Suppressor macrophage (primary cell): Measurements from ENCODE around the gene TMUB2.

Source experiments
- DNase-seq, 4 experiments: peaks; one replicate each; pipeline ENCODE4 v3.0.0-alpha.2; 2020 to 2022

Gene TMUB2

DNA sequence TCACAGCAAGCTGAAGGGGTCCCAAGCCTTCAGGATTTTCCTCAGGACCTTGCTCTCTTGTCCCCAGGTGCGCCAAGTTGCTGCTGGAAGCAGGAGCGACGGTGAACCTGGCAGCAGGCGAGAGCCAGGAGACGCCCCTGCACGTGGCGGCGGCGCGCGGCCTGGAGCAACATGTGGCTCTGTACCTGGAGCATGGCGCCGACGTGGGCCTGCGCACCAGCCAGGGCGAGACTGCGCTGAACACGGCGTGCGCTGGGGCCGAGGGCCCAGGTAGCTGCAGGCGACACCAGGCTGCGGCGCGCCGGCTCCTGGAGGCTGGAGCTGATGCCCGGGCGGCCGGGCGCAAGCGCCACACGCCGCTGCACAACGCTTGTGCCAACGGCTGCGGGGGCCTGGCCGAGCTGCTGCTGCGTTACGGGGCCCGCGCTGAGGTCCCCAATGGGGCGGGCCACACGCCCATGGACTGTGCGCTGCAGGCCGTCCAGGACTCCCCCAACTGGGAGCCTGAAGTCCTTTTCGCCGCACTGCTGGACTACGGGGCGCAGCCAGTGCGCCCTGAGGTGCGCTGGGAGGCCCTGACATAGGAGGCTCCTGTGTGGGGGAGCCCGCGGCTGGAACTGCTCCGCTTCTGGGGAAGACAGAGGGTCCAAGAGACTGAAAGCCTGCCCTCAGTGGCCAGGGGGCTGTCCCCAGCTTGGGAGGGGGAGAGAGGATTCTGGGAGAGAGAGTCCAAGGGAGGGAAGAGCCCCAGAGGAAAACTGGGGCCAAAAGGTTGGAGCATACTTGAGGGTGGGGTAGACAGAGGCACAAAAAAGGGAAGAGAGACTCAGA lies 9.9 kb upstream of the TMUB2 start:
- no peak for DNase-seq

DNA sequence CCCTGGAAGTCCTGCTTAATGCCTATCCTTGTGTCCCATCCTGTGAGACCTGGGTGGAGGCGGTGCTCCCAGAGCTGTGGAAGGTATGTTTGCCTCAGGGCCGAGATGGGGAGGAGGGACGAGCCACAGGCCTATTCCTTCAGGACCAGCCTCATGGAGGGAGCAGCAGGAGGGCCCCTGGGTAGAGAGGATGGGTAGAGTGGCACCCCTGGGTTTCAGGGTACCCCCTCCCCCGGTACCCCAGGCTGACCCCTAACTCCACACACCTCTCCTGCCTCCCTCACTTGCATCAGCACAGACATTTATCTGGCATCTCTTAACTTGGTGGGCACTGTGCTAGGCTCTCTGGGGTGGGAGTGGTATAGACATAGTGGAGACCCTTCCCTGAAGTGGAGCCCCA lies 9.1 kb upstream of the TMUB2 start:
- no peak for DNase-seq

DNA sequence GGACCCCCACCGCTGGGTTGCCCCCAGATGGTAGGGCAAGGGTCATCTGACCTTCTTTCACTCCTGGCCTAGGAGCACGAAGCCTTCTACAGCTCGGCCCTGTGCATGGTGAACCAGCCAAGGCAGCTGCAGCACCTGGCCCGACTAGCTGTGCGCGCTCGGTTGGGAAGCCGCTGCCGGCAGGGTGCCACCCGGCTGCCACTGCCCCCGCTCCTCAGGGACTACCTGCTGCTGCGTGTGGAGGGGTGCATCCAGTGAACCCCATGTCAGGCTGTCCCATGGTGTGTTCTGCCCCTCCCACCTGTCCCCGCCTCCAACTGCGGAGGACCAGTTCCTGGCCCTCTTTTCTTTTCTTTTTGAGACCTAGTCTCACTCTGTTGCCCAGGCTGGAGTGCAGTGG lies 8.6 kb upstream of the TMUB2 start:
- DNase-seq, result no peak

DNA sequence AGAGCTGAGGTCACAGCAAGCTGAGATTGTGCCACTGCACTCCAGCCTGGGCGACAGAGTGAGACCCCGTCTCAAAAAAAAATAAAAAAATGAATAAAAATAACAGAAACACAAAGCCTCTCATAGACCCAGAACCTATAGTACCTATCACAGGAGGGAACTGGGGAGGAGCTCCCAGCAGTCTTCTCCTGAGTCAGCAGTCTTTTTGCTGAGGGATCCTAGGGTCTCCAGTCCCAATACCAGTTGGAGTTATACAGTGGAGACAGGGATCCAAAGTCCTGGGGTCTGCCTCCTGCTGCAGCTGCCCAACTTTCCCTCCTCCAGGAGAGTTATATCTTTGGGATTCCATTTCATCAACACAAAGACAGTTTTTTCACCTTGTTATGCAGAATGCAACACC lies 3.7 kb upstream of the TMUB2 start:
- DNase-seq, result no peak

DNA sequence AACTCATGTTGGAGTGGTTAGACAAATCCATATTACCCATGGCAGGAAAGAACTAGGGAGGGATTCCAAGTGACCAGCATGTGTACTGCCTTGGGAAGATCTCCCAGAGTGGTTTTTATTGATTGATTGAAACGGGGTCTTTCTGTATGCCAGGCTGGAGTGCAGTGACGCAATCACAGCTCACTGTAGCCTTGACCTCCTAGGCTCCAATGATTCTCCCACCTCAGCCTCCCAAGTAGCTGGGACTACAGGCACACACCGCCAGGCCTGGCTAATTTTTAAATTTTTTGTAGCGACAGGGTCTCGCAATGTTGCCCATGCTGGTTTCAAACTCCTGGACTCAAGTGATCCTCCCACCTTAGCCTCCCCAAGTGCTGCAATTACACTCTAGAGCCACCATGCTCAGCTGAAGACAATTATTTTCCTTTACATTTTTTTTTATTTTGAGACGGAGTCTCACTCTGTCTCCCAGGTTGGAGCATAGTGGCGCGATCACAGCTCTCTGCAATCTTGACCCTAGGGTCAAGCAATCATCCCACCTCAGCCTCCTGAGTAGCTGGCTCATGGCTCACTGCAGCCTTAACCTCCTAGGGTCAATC lies 2.5 kb upstream of the TMUB2 start:
- no peak for DNase-seq

DNA sequence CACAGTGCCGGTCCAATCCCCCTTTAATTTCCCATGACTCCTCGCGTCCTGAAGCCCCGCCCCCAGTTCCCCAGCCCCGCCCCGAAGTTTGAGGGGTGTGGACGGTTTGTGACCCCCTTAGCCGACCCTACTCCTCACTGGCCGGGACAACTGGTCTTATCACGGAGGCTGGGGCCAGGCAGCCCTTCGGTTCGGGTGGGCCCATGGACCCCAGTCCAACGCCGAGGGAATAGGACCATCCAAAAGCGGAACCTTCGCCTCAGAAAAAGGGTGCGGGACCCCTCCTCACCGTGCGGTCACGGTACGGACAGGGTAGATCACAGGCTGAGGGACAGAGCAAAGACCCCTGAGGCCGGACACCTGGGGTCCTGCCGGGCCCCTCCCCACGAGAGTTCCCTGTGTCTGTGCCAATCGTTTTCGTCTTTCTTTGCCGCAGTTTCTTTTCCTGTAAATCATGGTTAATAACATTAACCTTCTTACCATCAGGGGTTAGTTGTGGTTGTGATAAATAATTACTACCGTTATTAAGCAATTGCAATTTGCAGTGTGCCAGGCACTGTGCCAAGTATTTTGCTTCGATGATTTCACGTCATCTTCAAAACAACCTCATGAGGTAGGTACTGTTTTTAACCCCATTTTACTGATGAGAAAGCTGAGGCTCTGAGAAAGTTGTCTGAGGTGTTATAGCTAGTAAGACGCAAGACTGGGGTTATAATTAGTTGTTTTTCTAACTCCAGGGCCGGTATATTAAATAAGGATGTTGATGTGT lies 543 bp downstream of the TMUB2 start:
- peak; percentile 23 to 43 (median 31) for DNase-seq

DNA sequence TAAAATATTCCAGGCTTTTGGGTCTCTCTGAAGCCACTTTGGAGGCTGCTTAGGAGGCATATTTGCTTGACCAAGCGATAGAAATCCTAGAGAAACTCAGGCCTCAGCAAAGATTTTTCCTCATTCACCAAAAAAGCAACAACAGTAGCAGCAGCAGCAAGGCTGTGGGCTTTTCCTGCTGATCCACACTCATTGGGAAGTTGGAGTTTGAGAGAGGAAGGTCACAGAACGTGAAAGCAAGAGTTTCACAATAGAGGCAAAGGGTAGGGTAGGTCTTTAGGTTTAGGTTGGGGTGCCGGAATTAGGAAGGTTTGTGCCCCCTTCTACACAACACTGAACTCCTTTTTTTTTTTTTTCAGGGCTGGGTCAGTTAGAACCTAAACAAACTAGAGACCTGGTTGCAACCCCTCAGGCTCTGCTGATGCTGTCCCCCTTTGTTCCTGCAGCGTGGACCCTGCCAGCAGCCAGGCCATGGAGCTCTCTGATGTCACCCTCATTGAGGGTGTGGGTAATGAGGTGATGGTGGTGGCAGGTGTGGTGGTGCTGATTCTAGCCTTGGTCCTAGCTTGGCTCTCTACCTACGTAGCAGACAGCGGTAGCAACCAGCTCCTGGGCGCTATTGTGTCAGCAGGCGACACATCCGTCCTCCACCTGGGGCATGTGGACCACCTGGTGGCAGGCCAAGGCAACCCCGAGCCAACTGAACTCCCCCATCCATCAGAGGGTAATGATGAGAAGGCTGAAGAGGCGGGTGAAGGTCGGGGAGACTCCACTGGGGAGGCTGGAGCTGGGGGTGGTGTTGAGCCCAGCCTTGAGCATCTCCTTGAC lies 2.0 kb downstream of the TMUB2 start:
- DNase-seq, result peak; percentile 28 to 67 (median 56)

DNA sequence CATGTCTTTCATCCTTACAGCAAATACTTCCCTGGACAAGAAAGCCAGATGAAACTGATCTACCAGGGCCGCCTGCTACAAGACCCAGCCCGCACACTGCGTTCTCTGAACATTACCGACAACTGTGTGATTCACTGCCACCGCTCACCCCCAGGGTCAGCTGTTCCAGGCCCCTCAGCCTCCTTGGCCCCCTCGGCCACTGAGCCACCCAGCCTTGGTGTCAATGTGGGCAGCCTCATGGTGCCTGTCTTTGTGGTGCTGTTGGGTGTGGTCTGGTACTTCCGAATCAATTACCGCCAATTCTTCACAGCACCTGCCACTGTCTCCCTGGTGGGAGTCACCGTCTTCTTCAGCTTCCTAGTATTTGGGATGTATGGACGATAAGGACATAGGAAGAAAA lies 3.7 kb downstream of the TMUB2 start:
- DNase-seq, result no peak

DNA sequence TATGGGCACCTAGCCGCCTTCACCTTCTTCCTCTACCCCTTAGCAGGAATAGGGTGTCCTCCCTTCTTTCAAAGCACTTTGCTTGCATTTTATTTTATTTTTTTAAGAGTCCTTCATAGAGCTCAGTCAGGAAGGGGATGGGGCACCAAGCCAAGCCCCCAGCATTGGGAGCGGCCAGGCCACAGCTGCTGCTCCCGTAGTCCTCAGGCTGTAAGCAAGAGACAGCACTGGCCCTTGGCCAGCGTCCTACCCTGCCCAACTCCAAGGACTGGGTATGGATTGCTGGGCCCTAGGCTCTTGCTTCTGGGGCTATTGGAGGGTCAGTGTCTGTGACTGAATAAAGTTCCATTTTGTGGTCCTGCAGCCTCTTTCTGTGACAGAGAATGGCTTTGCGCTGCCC lies 4.6 kb downstream of the TMUB2 start:
- DNase-seq, result no peak

DNA sequence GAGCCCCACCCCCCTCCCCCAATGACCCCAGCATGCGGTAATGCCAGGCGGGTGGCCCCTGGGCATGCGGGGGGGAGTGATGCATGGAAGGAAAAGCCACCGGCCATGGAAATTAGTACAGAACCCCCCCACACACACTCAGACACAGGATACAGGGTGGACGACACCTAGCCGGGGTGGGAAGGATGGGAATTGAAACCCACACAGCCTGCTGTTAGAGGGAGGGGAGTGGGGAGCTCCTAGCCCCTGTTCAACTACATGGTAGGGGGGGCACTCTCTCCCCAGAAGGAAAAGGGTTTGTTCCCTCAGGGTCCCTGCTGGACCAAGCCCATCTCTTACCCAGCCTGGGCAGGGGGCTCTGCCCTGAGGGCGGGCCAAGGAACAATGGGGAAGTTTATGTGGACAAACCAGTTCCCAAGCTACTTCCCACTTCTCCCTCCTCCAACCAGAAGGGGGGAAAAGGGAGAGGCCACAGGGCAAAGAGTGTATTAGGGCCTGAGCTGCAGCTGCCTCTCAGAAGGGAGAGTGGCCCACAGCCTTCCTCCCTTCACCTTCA lies 5.2 kb downstream of the TMUB2 start:
- peak; percentile 26 to 57 (median 49) for DNase-seq

DNA sequence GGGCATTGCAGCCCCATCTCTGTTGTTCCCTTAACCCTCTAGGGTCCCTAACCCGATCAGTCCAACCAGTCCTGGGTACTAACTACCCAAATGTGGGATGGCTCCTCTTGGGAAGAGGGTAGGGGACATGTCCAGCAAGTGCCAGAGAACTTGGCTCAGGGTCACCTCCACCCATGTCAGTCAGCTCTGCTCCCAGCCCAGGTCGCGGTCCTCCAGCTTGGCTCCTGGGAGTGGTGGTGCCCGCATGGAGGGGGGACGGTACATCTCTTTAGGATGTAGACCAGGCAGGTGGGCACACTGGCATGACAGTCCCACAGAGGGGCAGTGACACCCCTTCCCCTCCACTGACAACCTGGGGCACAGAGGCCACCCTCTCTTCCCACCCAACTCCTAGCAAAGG lies 6.0 kb downstream of the TMUB2 start:
- DNase-seq, result no peak

DNA sequence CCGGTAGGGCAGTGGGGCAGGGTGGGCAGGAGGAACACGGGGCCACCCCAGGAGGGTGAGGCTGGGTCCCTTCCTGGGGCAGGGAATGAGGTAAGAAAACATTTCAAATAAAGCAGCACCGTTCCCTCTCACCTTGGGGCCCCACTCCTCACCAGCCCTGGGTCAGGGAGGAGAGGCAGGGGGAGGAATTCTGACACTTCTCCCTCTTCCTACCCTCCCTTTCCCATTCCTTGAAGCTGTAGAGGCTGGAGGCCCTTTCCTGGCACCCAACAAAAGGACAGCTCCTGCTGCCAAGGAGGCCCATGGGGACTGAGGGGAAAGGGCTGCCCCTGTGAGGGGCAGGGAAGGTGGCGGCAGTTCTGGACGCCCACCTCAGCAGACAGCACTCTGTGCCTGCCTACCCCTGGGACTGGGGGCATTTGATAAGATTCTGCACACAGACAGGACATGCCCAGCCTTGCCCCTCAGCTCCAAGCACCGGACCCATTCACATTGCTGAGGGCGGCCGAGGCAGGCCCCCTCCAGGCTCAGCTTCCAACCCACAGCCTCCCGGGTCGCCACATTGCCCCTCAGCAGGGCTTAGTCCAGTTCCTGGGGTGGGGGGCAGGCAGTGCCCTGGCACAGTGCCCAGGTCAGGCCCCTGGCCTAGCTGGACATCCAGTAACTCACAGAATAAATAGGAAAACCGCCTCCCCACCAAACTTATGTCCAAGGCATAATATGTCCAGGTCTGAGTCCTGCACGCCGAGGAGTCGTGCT lies 6.7 kb downstream of the TMUB2 start:
- no peak for DNase-seq

DNA sequence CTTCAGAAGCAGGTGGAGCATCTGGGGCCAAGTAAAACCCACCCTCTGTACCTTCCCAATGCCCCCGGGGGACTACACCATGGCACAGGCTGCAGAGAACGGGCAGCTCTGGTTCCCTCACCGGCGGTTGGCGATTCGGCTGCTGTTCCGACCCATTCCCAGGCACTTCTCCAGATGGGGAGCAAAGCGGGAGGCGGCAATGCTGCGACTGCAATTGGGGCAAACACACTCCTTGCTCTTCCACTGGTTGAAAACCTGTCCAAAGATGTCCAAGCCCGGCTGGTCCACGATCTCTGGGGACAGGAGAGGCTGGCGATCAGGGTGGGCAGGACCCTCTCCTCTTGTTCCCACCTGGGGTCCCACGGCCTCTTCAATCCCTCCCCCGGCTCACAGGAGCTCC lies 10.3 kb downstream of the TMUB2 start:
- no peak for DNase-seq

DNA sequence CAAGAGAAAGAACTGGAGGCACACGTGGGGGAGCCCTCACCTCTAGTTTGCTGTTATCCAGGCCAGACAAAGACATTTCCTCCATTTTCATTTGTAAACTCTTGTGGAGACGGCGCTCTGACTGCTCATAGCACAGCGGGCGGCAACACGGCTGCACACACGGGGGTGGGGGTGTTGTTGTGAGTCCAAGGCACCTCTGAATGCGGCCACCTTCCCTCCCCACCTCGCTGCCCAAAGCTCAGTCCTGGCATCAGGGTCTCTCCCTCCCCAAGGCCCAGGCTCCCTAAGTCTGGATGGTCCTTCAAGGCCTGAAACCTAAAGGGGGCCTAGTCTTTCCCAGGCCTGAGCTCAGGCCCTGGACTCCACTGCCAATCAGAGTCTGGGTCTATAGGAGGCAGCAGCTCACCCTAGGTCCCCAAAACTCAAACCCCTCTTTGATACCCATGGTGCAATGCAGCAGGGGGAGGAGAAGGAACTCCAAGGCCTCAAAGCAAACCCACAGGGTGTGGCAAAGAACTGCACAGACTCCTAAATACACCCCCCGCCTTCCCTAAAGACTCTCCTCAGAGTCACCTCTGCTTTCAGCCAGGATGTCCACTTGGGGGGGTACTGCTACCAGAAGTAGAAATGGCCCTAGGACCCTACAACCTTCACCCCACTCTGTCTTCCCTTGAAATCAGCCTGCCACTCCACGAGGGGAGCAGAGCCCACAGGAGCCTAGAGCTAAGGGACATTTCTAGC lies 11.4 kb downstream of the TMUB2 start:
- peak; percentile 61 to 84 (median 79) for DNase-seq

DNA sequence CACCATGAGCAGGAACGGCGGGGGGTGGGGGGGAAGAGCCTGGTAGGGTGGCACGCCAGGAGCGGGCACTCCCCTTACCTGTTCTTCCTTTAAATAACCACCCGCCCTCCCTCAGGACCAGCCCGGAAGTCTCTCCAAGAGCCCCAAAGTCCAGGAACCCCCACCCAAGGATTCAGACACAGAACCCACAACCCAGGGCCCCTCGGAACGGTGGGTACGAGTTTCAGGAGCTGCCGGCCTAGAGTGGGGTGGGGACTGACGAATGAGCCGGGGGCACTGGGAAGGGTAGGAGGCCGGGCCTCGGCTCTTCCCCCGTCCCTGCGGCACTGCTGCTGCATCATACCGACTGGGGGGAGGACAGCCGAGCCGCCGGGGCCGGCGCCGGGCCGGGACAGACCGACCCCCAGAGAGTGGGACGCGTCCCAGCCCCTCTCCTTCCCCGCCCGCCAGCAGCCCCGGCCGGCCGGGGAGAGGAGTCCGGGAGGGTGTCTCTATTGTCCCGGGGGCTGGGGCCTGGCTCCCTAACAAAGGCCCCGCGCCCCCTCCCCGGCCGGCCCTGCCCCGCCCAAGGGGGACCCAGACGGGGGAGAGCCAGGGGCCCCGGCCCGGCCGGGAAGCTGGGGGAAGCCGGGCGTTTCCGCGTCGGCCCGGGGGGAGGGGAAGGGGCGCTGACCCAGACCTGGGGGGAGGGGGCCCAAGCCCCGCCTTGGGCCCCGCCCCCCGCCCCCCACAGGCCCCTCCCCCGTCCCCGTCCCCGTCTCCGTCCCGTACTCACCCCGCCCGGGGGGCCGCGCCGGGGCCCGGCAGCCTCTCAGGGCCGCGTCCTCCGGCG lies 12.2 kb downstream of the TMUB2 start:
- DNase-seq, result peak; percentile 65 to 90 (median 78)

DNA sequence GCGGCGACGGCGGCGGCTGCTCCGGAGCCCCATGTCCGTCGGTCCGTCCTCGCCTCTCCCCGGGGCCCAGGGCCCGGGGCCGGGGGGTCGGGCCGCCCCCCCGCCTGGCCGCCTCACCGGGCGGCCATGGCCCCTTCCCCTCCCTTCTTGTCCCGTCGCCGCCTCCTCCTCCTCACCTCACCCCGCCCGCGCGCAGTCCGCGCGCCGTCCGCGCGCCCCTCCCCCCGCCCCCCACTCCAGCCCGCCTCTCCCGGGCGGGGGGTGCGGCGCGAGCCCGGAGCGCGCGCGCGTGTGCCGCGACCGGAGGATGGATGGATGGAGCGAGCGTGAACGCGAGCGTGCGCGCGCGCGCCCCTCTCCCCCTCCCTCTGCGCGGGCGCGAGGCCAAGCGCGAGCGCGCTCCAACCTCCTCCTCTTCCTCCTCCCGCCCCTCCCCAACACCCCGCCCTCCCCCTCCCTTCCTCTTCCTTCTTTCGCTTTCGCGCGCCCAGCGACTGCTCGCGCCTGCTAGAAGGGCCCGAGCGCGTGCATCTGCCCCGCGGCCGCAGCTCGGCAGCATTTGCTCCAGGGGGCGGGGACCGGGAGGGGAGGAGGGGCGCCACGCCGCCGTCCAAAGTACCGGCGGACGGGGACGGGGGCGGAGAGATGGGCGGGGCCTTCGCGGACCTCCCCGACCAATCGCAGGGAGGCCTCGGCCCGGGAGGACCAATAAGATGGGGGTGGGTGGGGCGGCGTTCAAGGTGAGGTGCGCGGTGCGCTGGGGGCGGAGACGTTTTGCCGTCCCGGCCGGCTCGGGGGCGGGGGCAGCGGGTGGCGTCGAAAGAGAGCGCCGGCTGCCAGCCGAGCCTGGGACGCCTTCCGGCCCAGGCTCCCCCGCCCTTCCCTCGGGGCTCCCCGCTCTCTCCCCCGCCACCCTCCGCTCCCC lies 13.0 kb downstream of the TMUB2 start, which contains the start of gene ATXN7L3:
Gene ATXN7L3, minus strand, starts transcription at position 332 of the 925 bp plus-strand sequence. CDS start 1,814 bp downstream, outside the sequence.
- peak; percentile 97 to 99 (median 98) for DNase-seq

DNA sequence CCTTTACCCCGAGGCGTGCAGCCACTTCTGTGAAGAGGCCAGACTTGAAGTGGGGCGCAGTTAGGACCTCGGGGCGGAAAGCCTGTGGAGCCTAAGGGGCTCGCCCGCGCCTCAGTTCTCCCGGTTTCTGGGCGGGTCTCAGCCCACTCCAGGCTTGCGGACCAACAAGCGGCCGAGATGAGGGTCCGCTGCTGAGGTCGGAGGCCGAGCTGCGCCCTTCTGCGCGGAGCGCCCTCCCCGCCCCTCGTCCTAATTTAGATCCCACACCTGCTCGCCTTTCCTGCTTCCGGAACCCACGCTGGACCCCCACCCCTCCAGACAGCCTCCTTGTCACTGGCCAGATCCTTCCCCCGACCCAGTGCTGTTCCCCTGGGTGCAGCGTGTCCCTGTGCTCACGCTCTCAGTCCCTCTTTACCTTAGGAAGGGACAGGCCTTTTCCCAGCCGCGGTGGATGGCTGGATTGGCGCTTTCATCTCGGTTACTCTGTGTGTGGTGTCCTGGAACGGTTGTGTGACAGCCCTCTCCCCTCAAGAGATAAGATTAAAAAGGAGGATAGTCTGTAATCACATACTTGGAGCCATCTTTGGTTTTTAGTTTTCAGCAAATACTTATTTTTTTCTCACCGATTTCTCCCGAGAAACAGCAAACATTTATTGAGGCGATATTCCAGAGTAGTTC lies 13.8 kb downstream of the TMUB2 start:
- no peak for DNase-seq

DNA sequence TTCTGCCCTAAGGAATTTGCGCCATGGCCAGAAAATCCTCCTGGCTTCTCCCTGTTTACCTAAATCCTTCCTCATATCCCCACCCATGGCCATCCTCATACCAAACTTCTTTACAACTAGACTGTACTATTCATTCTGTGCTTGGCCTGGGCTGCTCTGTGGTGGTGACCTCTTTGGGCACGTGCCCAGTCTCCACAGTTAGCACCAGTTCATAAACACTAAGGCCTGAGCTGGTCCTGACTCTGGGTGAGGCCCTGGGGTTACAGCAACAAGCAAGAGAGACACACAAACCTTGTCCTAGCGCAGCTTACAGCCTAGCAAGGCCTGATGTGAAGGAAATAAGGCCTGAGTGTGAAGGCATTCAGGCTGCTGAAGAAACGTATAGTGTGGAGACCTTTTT lies 16.0 kb downstream of the TMUB2 start:
- DNase-seq, result no peak
